Upper lobe of right lung (tissue), 1 donor: ENCODE data around the gene CYBC1. TPM values are rescaled to one million over a fixed set of nuclear protein-coding genes. Genes with fewer than 3 reads are reported as not detected.

Source experiments
- ATAC-seq: fragments of 200-7000 bp; cut with Tn5 transposase; one replicate; pipeline ENCODE4 v1.9.1; 2020; ENCODE audit warnings: mild to moderate bottlenecking, moderate library complexity
- DNase-seq: peaks from one replicate; pipeline ENCODE4 v3.0.0-alpha.2; 2020
- H3K27ac ChIP-seq: fragments of 200-600 bp; one replicate; pipeline ENCODE4 v1.8.0; 2022
- H3K27me3 ChIP-seq: fragments of 200-600 bp; one replicate; pipeline ENCODE4 v1.8.0; 2022; ENCODE audit warnings: mild to moderate bottlenecking
- H3K36me3 ChIP-seq: fragments of 200-600 bp; one replicate; pipeline ENCODE4 v1.8.0; 2022
- H3K4me1 ChIP-seq: fragments of 200-600 bp; one replicate; pipeline ENCODE4 v1.8.0; 2022
- H3K4me3 ChIP-seq: fragments of 200-600 bp; one replicate; pipeline ENCODE4 v1.8.0; 2022; ENCODE audit warnings: mild to moderate bottlenecking
- H3K9me3 ChIP-seq: fragments of 200-600 bp; one replicate; pipeline ENCODE4 v1.8.0; 2022
- CTCF ChIP-seq: fragments of 200-600 bp; IDR thresholded peaks from one replicate; pipeline ENCODE4 v1.8.0; 2022; ENCODE audit warnings: antibody characterized with exemption
- intact Hi-C: fragments of 100-400 bp; cut with DNase I; formaldehyde crosslinking; loops from one replicate; pipeline ENCODE4 v1.11.0; 2022
- long read RNA-seq: library from polyadenylated mRNA; unstranded; transcript quantifications from one replicate; pipeline ENCODE4 v2.0.0, GENCODE V29; 2021
- total RNA-seq: library from RNA; stranded (reverse); fragmentation: NEBNext Ultra II Directional; extraction: Animal tissue kit (Norgen Biotek cat#: 25700); gene quantifications from one replicate; pipeline ENCODE4 v1.2.1, GENCODE V29; 2021
- donor health status: DM: no; HTN: yes; CAD: no; lungs with severe emphysema.

Gene CYBC1
- 120 TPM for total RNA-seq
- long read RNA-seq, full-length matches to known transcripts, result 170 of 241 reads
- long read RNA-seq, partial matches to known transcripts, result 15 of 241 reads
- long read RNA-seq, other reads (novel, unspliced or antisense), result 56 of 241 reads

- Histone ChIP-seq H3K27ac (peak within 1 kb of the TSS; percentile 95), H3K36me3 (no peaks in the 10 kb centered on the region), H3K4me3 (peak within 1 kb of the TSS; percentile 85), H3K9me3 (no peaks in the 10 kb centered on the region), H3K27me3 (no peaks in the 10 kb centered on the region), H3K4me1 (peaks cover 34% of the 10 kb centered on the region)
- intact Hi-C loops, result no loop called here
- no peak for TF ChIP-seq CTCF
- DNase-seq (peak; percentile 96), ATAC-seq (peak; percentile 97)
These were observed at the start of gene CYBC1 for GRCh38 chr17:82450357-82451106. Gene CYBC1, minus strand, starts transcription at chr17:82450752. Its CDS starts 1,498 bp downstream, at chr17:82449254.

DNA sequence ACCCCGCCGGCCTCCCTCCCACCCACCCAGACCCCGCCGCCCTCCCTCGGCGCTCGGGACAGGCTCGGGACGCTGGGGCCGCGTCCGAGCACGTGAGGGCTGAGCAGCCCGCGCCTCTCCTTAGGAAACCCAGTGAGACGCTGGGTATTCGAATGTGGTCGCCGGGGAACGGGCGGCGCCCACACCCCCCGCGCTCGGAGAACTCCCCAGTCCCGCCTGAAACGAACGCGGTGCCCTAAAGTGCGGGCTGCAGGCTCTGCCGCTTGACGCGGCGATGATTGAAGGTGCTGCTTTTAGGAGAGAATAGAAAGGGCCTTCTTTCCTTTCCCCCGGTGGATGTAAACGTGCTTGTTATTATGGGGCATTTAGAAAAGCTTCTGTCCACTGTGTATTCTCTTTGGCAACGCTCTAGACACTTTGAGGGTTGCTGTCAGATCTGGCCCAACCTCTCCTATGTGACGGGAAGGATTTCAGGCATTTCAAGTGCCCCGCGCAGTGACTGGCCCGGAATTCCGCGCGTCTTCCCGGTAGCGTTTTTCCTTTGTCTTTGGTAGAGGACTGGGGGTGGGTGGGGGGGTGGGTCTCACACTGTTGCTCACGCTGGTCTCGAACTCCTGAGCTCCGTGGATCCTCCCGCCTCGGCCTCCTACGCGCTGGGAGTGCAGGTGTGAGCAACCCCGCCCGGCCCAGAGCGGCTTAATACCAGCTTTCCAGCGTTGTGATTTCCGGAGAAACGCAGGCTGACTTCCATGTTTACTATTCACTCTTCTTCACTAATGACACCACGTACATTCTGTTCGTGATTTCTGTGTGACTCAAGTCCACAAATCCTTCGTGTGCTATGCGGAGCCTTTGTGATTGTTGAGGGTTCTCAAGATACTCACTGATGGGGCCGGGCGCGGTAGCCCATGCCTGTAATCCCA, 47.2 kb upstream of the CYBC1 start:
- no peak for TF ChIP-seq CTCF
- Histone ChIP-seq H3K27me3 (no peaks in the 10 kb centered on the region), H3K36me3 (no peaks in the 10 kb centered on the region), H3K27ac (peak overlapping the region; percentile 75), H3K4me3 (peak overlapping the region; percentile 64), H3K9me3 (no peaks in the 10 kb centered on the region), H3K4me1 (peaks cover 11% of the 10 kb centered on the region)
- ATAC-seq, result peak; percentile 53
- DNase-seq, result no peak
- intact Hi-C loops, result no loop called here

- Histone ChIP-seq H3K27me3 (no peaks in the 10 kb centered on the region), H3K4me1 (peaks cover 11% of the 10 kb centered on the region), H3K4me3 (peak overlapping the region; percentile 64), H3K27ac (peak overlapping the region; percentile 75), H3K36me3 (no peaks in the 10 kb centered on the region), H3K9me3 (no peaks in the 10 kb centered on the region)
- intact Hi-C loops, result no loop called here
- ATAC-seq (peak; percentile 87), DNase-seq (peak; percentile 100)
- no peak for TF ChIP-seq CTCF
These were observed 46.2 kb upstream of the CYBC1 start for GRCh38 chr17:82496529-82497434.

DNA sequence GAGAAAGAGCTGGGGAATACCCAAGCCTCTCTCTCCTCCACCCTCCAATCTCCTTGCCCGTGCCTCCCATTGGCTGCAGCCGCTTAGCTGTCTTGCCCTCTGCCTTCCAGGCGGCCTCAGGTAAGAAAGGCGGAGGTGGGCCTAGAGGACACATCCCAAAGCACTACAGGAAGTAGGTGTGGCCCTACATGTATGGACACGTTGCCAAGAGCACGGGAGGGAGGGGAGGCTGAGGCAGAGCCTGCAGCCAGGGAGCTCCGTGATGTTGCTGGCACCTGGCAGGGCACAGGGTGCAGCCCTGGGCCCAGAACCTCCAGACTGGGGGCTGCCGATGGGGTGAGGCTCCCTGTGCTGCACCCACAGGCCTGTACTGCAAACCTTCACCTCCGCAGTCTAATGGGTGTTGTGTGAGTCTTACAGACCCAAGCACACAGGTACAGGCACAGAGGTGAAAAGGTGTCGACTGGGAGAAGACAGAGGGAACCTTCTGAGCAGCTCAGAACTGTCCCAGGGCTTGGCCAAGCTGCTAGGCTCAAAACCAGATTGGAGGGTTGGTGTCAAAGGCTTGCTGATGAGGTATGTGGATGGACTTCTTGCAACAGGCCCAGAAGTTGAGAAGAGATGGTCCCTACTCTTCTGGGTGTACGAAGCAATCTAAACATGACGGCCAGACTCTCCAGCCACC, 45.4 kb upstream of the CYBC1 start:
- DNase-seq, result no peak
- Histone ChIP-seq H3K4me1 (peaks cover 11% of the 10 kb centered on the region), H3K4me3 (no peak overlapping the region), H3K27me3 (no peaks in the 10 kb centered on the region), H3K36me3 (no peaks in the 10 kb centered on the region), H3K27ac (peak overlapping the region; percentile 17), H3K9me3 (no peaks in the 10 kb centered on the region)
- TF ChIP-seq CTCF, result no peak
- no peak for ATAC-seq
- intact Hi-C loops, result no loop called here
